ENCODE measurements around the gene MEIS3.

Gene MEIS3

GRCh38 chr19:47419030-47419783 lies at the start of gene MEIS3:
TSS of gene MEIS3 (minus strand) at chr19:47419527. CDS start at chr19:47419081, 446 bp downstream.
- DNase-seq: no peak

DNA sequence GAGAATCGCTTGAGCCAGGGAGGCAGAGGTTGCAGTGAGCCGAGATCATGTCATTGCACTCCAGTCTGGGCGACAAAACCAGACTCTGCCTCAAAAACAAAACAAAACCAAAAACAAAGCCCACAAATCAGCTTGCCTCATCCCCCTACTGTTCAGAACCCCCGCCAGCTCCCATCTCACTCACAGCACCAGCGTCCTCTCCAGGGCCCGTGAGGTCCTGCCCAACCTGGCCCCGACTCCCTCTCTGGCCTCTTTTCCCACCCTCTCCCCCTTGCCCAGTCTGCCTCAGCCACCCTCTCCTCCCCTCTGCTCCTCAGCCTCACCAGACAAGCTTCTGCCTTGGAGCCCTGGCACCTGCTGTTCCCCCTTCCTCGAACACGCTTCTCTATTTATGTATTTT lies 48.6 kb upstream of the MEIS3 start:
- DNase-seq: no peak

- no peak for DNase-seq
Observed at GRCh38 chr19:47465957-47466356, 46.6 kb upstream of the MEIS3 start.

DNA sequence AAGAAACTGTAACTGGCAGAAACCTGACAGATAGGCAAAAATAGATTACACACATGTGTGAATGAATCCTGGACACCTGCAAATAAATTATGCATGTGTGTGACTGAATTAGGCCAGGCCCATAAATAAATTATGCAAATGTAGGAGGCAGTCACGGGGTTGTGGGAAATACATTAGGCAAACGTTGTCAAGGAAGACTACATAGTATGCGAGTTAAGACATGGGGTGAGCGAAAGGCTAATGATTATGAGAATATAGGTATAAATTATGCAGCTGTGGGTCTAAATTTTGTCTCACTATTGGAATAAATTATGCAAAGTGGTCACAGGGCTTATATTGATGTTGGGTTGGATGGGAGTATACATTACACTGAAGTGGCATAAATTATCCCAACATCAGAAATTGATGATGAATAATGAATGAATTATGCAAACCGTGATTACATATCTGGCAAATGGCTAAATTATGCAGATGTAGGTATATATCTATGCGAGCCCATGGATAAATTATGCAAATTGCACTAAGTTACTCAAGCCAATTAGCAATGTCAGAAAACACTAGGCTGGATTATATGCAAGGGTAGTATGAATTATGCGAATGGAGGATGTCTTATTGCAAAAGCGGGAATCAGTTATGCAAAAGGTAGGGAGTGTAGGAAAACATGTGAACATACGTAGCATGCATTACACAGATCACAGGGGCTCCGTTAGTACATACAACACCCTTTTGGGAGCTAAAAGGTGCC lies 45.5 kb upstream of the MEIS3 start:
- DNase-seq: no peak

GRCh38 chr19:47461876-47462275 lies 42.5 kb upstream of the MEIS3 start:
- DNase-seq: no peak

DNA sequence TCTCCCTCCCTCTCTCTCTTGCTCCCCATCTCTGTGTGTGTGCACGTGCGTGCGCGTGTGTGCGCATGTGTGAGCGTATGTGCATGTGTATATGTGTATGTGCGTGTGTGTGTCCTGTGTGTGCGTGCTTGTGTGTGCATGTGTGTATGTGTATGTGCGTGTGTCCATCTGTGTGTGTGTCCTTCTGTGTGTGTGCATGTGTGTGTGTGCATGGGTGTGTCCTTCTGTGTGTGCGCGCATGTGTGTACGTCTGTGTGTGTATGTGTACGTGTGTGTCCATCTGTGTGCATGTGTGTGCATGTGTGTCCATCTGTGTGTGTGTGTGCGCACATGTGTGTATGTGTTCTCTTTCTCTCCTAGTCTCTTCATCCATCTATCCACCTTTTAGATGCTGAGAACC lies 40.1 kb upstream of the MEIS3 start:
- no peak for DNase-seq

DNA sequence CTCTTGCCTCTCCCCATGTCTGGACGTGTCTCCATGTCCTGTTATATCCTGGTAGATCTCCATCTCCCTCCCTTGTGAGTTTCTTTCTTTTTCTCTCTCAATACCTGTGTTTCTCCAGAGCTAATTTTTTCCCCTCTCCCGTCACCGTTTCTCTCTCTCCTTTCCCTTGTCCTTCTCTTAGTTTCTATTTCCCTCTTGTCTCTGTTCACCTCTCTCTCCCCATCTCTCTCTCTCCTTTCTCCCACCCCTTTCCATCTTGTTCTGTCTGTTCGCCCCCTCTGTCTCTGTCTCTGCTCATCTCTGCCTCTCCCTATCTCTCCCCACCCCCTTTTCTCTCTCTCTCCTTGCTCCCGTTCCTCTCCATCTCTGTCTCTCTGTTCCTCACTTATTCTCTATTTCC lies 39.3 kb upstream of the MEIS3 start:
- no peak for DNase-seq

GRCh38 chr19:47456721-47457474 lies 37.6 kb upstream of the MEIS3 start:
- DNase-seq: no peak

DNA sequence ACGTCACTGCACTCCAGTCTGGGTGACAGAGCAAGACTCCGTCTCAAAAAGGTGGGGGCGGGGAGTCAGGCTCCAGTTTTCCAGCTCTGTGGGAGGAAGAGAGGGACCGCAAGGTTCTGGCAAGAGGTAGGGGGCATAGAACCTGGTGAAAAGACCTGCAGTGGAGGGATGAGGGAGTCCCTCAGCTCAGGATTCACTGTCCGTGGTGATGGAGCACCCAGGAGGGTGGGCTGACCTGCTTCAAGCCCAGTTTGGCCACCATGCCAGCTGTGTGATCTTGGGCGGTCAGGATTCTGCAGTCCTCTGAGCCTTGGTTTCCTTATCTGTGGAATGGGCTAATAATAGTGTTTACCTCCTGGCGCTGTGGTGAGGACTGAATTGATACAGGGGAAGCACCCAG lies 31.2 kb upstream of the MEIS3 start:
- DNase-seq: no peak

- no peak for DNase-seq
Observed at GRCh38 chr19:47448360-47448727, 29.0 kb upstream of the MEIS3 start.

GRCh38 chr19:47447470-47448359 lies 28.4 kb upstream of the MEIS3 start:
- DNase-seq: no peak

- no peak for DNase-seq
Observed at GRCh38 chr19:47446534-47447469, 27.5 kb upstream of the MEIS3 start.

- peak; percentile 58 for DNase-seq
Observed at GRCh38 chr19:47445937-47446402, 26.6 kb upstream of the MEIS3 start.

GRCh38 chr19:47445527-47445926 lies 26.2 kb upstream of the MEIS3 start:
- no peak for DNase-seq

DNA sequence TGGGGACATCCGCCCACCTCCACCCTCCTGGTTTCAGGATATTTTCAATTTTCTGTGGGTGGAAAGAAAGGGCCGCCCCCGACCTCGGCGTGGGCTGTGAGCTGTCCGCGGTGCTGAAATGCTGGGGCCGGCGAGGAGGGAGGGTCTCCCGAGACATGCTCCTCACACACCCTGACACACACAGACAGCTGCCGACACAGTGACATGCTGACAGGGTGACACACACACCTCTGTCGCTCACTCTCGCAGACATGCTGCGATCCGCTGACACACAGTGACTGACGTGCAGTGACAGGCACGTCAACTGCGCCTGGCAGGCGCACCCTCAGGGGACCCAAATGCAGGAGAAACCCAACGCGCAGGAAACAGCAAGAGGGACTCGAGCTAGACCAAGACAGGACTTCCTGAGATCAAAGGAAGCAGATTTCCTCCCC lies 25.1 kb upstream of the MEIS3 start:
- DNase-seq: no peak

DNA sequence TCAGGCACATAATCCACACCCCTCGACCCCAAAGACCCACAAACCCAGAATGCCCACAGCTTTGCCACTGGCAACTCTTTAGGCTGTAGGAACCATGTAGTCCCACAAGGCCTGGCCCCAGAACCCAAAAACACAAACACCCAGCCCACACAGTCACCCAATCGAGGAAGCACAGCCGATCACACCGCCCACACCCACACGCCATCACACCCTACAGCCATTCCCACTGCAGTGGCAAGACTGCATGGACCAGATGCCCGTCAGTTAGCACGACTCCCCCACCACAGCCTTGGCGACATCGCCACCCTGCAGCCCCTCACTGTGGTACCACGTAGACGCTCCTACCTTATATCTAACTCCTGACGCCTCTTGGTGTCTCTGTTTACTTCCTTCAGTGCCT lies 24.0 kb upstream of the MEIS3 start:
- DNase-seq: no peak

DNA sequence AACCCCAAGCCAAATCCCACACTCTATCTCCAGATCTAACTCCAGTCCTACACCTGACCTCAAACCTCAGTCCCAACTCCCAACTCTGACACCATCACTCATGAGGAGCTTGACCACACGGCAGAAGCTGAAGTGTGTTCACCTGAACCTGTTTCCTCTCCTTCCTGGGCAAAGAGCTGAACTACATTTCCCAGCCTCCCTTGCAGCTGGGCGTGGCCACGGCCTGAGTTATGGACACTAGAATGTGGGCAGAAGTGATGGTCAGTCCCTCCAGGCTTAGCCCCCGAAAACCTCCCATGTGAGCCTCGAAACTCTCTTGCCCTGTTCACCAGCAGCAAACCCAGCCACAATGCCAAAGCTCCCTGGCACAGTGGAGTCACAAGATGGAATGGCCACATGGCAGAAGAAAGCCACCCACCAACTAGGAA lies 19.5 kb upstream of the MEIS3 start:
- DNase-seq: no peak

- DNase-seq: no peak
Observed at GRCh38 chr19:47437500-47437899, 18.2 kb upstream of the MEIS3 start.

DNA sequence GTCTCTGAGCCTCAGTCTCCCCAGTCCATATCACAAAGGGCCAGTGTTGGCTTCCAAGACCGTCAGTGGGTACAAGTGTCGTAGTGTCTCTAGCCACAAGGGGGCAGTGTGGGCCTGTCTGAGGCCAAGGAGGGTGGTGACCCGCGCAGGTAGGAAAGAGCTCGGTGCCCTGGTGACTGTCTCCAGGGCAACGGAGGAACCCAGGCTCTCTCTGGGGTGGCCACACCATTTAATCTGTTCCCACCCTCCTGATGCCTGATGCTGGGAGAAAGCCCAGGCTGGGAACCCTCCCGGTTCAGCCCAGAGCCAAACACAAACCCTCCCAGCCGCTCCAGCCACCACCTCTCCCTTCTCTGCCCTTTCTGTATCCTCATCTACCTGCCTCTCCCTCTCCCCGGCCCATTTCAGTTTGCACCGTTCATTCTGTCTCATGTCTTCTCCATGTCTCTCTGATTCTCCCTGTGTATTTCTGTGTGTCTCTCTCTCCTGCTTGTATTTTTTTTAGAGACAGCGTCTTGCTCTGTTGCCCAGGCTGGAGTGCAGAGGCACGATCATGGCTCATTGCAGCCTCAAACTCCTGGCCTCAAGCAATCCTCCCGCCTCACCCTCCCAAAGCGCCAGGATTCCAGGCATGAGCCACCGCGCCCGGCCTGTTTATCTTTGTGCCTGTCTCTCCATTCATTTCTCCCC lies 17.5 kb upstream of the MEIS3 start:
- no peak for DNase-seq

GRCh38 chr19:47435883-47436417 lies 16.6 kb upstream of the MEIS3 start:
- DNase-seq: no peak

Data from NCI-H2227 treated with DMSO at 0.1 percent for 48 hours (cell line).